ENCODE measurements around the gene NPRL2.

The NPRL2 gene

DNA sequence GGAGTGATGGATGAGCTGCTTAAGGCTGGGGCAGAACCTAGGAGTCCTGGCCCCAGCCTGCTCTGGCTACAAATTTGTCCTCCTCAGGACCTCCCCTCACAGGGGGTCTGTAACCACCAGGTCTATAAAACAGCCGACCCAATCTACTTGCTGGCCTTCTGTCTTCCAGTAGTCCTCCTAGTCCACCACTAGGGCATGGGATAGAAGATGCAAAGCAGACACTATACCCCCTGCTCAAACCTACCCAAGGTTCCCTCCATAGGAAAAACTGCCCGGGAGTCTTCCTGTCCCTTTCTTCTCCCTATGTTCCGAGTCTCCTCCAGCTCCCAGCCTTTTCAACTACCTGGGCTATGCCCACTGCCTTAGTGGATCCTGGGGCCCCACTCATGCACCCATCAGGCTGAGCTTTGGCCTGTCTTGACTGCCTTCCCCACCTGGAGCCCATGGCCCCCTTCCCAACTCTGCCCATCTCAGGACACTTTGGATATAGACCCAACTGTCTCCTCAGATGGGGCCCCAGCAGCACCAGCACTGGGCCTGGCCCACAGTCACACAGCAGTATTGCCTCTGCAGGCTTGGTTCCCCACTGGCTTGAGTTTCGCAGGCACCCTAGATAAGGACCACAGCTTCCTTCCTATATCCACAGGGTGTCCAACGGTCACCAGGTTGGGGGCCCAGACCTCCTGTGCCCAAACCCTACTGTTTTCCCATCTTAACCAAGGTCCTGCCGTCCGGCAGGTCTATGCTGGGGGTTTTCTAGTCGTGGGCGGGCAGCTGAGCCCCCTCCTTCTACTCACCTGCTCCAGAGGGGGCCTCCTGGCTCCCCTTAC lies 52.5 kb downstream of the NPRL2 start:
- TF ChIP-seq TAF1 (IDR thresholded peaks at IDR 0.05; ENCODE audit: borderline replicate concordance, insufficient read depth, low read length) (no peak), POLR2AphosphoS5 (IDR thresholded peaks at IDR 0.05; ENCODE audit: low read depth, low read length) (no peak), FOXP2 (optimal IDR thresholded peaks at IDR 0.05; ENCODE audit: borderline replicate concordance, extremely low read depth, extremely low read length, insufficient read depth) (no peak), SIN3A (IDR thresholded peaks at IDR 0.05; ENCODE audit: borderline replicate concordance, insufficient read depth, low read length) (no peak)
- TF ChIP-seq, protein P1, sequence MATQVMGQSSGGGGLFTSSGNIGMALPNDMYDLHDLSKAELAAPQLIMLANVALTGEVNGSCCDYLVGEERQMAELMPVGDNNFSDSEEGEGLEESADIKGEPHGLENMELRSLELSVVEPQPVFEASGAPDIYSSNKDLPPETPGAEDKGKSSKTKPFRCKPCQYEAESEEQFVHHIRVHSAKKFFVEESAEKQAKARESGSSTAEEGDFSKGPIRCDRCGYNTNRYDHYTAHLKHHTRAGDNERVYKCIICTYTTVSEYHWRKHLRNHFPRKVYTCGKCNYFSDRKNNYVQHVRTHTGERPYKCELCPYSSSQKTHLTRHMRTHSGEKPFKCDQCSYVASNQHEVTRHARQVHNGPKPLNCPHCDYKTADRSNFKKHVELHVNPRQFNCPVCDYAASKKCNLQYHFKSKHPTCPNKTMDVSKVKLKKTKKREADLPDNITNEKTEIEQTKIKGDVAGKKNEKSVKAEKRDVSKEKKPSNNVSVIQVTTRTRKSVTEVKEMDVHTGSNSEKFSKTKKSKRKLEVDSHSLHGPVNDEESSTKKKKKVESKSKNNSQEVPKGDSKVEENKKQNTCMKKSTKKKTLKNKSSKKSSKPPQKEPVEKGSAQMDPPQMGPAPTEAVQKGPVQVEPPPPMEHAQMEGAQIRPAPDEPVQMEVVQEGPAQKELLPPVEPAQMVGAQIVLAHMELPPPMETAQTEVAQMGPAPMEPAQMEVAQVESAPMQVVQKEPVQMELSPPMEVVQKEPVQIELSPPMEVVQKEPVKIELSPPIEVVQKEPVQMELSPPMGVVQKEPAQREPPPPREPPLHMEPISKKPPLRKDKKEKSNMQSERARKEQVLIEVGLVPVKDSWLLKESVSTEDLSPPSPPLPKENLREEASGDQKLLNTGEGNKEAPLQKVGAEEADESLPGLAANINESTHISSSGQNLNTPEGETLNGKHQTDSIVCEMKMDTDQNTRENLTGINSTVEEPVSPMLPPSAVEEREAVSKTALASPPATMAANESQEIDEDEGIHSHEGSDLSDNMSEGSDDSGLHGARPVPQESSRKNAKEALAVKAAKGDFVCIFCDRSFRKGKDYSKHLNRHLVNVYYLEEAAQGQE (IDR thresholded peaks at IDR 0.05; ENCODE audit: insufficient read depth in 1 of 2, low read depth in 2 of 2, low read length in 2 of 2): no peak

GRCh38 chr3:50297384-50297775 lies 53.2 kb downstream of the NPRL2 start:
- TF ChIP-seq TAF1 (IDR thresholded peaks at IDR 0.05; ENCODE audit: borderline replicate concordance, insufficient read depth, low read length): no peak
- no peak for TF ChIP-seq SIN3A (IDR thresholded peaks at IDR 0.05; ENCODE audit: borderline replicate concordance, insufficient read depth, low read length)

All from PFSK-1 (cell line).